HG02885 (cell line): ENCODE measurements around the gene RSPH9.

Experiments
- ATAC-seq: cut with Tn5 transposase; IDR thresholded peaks from one replicate; pipeline ENCODE4 v1.9.1; 2021; ENCODE audit warnings: mild to moderate bottlenecking; ENCODE audit not compliant: unreplicated experiment, poor library complexity

RSPH9 gene

GRCh38 chr6:43667245-43668150 is 22.7 kb downstream of the RSPH9 start:
- no peak for ATAC-seq

GRCh38 chr6:43668151-43669028 is 23.6 kb downstream of the RSPH9 start:
- ATAC-seq = peak; percentile 57

GRCh38 chr6:43669050-43669921 is 24.4 kb downstream of the RSPH9 start:
- no peak for ATAC-seq

- no peak for ATAC-seq
Observed at GRCh38 chr6:43669922-43670622, 25.2 kb downstream of the RSPH9 start.

GRCh38 chr6:43670623-43670986 is 25.8 kb downstream of the RSPH9 start:
- no peak for ATAC-seq

GRCh38 chr6:43671011-43671800 is 26.4 kb downstream of the RSPH9 start:
- no peak for ATAC-seq

GRCh38 chr6:43671801-43672690 is 27.2 kb downstream of the RSPH9 start:
- no peak for ATAC-seq

- no peak for ATAC-seq
Observed at GRCh38 chr6:43673444-43674084, 28.7 kb downstream of the RSPH9 start.

GRCh38 chr6:43674291-43674690 is 29.5 kb downstream of the RSPH9 start:
- ATAC-seq = no peak

- ATAC-seq = no peak
Observed at GRCh38 chr6:43674921-43675320, 30.1 kb downstream of the RSPH9 start.

GRCh38 chr6:43676962-43677606 is 32.2 kb downstream of the RSPH9 start:
- no peak for ATAC-seq

- ATAC-seq = no peak
Observed at GRCh38 chr6:43677759-43678158, 32.9 kb downstream of the RSPH9 start.

- no peak for ATAC-seq
Observed at GRCh38 chr6:43678341-43678740, 33.5 kb downstream of the RSPH9 start.

GRCh38 chr6:43679057-43679456 is 34.2 kb downstream of the RSPH9 start:
- ATAC-seq = no peak

GRCh38 chr6:43680308-43681200 is 35.7 kb downstream of the RSPH9 start:
- no peak for ATAC-seq

GRCh38 chr6:43681303-43681702 is 36.5 kb downstream of the RSPH9 start:
- ATAC-seq = no peak
